ENCODE data around the gene PFN3. TPM values are rescaled to one million over a fixed set of nuclear protein-coding genes. Genes with fewer than 3 reads are reported as not detected.

PFN3 gene
- total and polyA plus RNA-seq, 2 of the 13 experiments (the other 11 are each of a cell fraction or from before 2014, with no cell fraction given): not detected

- TF ChIP-seq, protein P1, sequence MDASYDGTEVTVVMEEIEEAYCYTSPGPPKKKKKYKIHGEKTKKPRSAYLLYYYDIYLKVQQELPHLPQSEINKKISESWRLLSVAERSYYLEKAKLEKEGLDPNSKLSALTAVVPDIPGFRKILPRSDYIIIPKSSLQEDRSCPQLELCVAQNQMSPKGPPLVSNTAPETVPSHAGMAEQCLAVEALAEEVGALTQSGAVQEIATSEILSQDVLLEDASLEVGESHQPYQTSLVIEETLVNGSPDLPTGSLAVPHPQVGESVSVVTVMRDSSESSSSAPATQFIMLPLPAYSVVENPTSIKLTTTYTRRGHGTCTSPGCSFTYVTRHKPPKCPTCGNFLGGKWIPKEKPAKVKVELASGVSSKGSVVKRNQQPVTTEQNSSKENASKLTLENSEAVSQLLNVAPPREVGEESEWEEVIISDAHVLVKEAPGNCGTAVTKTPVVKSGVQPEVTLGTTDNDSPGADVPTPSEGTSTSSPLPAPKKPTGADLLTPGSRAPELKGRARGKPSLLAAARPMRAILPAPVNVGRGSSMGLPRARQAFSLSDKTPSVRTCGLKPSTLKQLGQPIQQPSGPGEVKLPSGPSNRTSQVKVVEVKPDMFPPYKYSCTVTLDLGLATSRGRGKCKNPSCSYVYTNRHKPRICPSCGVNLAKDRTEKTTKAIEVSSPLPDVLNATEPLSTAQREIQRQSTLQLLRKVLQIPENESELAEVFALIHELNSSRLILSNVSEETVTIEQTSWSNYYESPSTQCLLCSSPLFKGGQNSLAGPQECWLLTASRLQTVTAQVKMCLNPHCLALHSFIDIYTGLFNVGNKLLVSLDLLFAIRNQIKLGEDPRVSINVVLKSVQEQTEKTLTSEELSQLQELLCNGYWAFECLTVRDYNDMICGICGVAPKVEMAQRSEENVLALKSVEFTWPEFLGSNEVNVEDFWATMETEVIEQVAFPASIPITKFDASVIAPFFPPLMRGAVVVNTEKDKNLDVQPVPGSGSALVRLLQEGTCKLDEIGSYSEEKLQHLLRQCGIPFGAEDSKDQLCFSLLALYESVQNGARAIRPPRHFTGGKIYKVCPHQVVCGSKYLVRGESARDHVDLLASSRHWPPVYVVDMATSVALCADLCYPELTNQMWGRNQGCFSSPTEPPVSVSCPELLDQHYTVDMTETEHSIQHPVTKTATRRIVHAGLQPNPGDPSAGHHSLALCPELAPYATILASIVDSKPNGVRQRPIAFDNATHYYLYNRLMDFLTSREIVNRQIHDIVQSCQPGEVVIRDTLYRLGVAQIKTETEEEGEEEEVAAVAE (CRISPR knock-in tag; IDR thresholded peaks at IDR 0.05; ENCODE audit: borderline replicate concordance): peak; percentile 44; the same call in 1 of the 2 replicates
- TF ChIP-seq, protein P2, sequence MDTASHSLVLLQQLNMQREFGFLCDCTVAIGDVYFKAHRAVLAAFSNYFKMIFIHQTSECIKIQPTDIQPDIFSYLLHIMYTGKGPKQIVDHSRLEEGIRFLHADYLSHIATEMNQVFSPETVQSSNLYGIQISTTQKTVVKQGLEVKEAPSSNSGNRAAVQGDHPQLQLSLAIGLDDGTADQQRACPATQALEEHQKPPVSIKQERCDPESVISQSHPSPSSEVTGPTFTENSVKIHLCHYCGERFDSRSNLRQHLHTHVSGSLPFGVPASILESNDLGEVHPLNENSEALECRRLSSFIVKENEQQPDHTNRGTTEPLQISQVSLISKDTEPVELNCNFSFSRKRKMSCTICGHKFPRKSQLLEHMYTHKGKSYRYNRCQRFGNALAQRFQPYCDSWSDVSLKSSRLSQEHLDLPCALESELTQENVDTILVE (CRISPR knock-in tag; IDR thresholded peaks at IDR 0.05): peak; percentile 90
- TF ChIP-seq ZMYM4 (CRISPR knock-in tag; IDR thresholded peaks at IDR 0.05) (peak; percentile 60), NONO (IDR thresholded peaks at IDR 0.05) (no peak), NONO (CRISPR knock-in tag; conservative IDR thresholded peaks at IDR 0.05) (peak; percentile 81), RFX1 (IDR thresholded peaks at IDR 0.05) (no peak), KMT2B (CRISPR knock-in tag; IDR thresholded peaks at IDR 0.05) (peak; percentile 39; the same call in 1 of the 2 replicates), CTCF (CRISPR knock-in tag; IDR thresholded peaks at IDR 0.05) (peak; percentile 92), ZNF329 (CRISPR knock-in tag; IDR thresholded peaks at IDR 0.05; ENCODE audit: low read depth) (0 out of 2 replicates have a peak, but pooled peaks have one; percentile 62), ZBTB7B (CRISPR knock-in tag; IDR thresholded peaks at IDR 0.05) (peak; percentile 73), NR2F1 (CRISPR knock-in tag; IDR thresholded peaks at IDR 0.05) (no peak), HOXA5 (CRISPR knock-in tag; IDR thresholded peaks at IDR 0.05) (0 out of 2 replicates have a peak, but pooled peaks have one; percentile 40), ZNF451 (CRISPR knock-in tag; IDR thresholded peaks at IDR 0.05) (0 out of 2 replicates have a peak, but pooled peaks have one; percentile 84), ZSCAN12 (CRISPR knock-in tag; IDR thresholded peaks at IDR 0.05) (no peak), ZZZ3 (CRISPR knock-in tag; IDR thresholded peaks at IDR 0.05; ENCODE audit: borderline replicate concordance) (no peak), GABPB1 (CRISPR knock-in tag; IDR thresholded peaks at IDR 0.05) (peak; percentile 82), ZNF691 (CRISPR knock-in tag; IDR thresholded peaks at IDR 0.05; ENCODE audit: borderline replicate concordance, low read depth) (peak; percentile 74; the same call in 1 of the 2 replicates), THAP8 (CRISPR knock-in tag; IDR thresholded peaks at IDR 0.05; ENCODE audit: borderline replicate concordance) (0 out of 2 replicates have a peak, but pooled peaks have one; percentile 28), RBAK (CRISPR knock-in tag; IDR thresholded peaks at IDR 0.05) (no peak)
Observed at GRCh38 chr5:177370488-177371119, 29.9 kb downstream of the PFN3 start (continued).

All from HepG2 (cell line).